A549 (cell line): ENCODE measurements around the gene INPP5A.

ENCODE experiments used
- BHLHE40 ChIP-seq: IDR thresholded peaks from 2 replicates; pipeline ENCODE4 v1.6.1; 2012; ENCODE audit warnings: low read depth, low read length, inconsistent platforms
- CEBPB ChIP-seq, 2 experiments: fragments of >200 bp in 1 of 2; sonication (Bioruptor Twin) in 1 of 2; formaldehyde crosslinking in 1 of 2; IDR thresholded peaks; 2 replicates each; pipeline ENCODE4 v1.6.1; 2012 to 2016
- GATA3 ChIP-seq: IDR thresholded peaks from 2 replicates; pipeline ENCODE4 v1.6.1; 2012; ENCODE audit warnings: borderline replicate concordance
- POLR2A ChIP-seq: IDR thresholded peaks from 2 replicates; pipeline ENCODE4 v1.6.1; 2012; ENCODE audit warnings: mild to moderate bottlenecking, low read length
- RAD21 ChIP-seq, 2 experiments: fragments of >200 bp in 1 of 2; sonication (Bioruptor Twin) in 1 of 2; formaldehyde crosslinking in 1 of 2; IDR thresholded peaks in 1 of 2; conservative IDR thresholded peaks in 1 of 2; 2 replicates in 1 of 2; 3 replicates in 1 of 2; pipeline ENCODE4 v1.6.1; 2012 to 2018; ENCODE audit warnings: inconsistent platforms in 1 of 2
- RNF2 ChIP-seq: fragments of 200-600 bp; sonication (generic); IDR thresholded peaks from 2 replicates; pipeline ENCODE4 v1.6.1; 2016; ENCODE audit warnings: low read depth, mild to moderate bottlenecking, antibody characterized with exemption, moderate library complexity, borderline replicate concordance
- TF ChIP-seq, protein P1 (sequence below): fragments of >200 bp; sonication (Bioruptor Twin); formaldehyde crosslinking; IDR thresholded peaks from 3 replicates; pipeline ENCODE4 v1.5.1; 2016
- TF ChIP-seq, protein P2 (sequence below): fragments of 250-450 bp; sonication (Bioruptor Pico); IDR thresholded peaks from 2 replicates; pipeline ENCODE4 v1.5.0; 2021; ENCODE audit warnings: mild to moderate bottlenecking, moderate library complexity, borderline replicate concordance
- TF ChIP-seq, protein P3 (sequence below): fragments of >200 bp; sonication (Bioruptor Twin); formaldehyde crosslinking; IDR thresholded peaks from 3 replicates; pipeline ENCODE4 v1.6.1; 2016

DNA sequence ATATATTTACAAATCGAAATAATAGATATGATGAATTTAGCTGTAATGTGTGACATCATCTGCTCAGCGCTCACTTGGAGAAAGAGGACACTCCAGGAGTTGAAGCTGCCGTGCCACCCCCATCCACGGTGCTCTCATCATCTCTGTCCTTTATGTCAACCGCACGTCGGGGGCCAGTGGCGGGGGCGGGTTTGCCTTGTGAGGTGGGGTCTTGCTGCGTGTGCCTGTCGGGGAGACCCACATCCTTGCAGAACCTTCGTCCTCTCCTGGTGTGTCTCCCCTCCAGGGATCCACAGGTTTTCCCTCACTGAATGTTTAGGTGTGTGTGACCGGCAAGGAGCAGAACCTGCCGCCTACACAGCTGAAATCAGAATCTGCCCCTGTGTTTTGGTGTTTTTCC is 71.6 kb downstream of the INPP5A start:
- no peak for TF ChIP-seq RNF2
- TF ChIP-seq, protein P1, sequence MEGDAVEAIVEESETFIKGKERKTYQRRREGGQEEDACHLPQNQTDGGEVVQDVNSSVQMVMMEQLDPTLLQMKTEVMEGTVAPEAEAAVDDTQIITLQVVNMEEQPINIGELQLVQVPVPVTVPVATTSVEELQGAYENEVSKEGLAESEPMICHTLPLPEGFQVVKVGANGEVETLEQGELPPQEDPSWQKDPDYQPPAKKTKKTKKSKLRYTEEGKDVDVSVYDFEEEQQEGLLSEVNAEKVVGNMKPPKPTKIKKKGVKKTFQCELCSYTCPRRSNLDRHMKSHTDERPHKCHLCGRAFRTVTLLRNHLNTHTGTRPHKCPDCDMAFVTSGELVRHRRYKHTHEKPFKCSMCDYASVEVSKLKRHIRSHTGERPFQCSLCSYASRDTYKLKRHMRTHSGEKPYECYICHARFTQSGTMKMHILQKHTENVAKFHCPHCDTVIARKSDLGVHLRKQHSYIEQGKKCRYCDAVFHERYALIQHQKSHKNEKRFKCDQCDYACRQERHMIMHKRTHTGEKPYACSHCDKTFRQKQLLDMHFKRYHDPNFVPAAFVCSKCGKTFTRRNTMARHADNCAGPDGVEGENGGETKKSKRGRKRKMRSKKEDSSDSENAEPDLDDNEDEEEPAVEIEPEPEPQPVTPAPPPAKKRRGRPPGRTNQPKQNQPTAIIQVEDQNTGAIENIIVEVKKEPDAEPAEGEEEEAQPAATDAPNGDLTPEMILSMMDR = no peak
- TF ChIP-seq, protein P2, sequence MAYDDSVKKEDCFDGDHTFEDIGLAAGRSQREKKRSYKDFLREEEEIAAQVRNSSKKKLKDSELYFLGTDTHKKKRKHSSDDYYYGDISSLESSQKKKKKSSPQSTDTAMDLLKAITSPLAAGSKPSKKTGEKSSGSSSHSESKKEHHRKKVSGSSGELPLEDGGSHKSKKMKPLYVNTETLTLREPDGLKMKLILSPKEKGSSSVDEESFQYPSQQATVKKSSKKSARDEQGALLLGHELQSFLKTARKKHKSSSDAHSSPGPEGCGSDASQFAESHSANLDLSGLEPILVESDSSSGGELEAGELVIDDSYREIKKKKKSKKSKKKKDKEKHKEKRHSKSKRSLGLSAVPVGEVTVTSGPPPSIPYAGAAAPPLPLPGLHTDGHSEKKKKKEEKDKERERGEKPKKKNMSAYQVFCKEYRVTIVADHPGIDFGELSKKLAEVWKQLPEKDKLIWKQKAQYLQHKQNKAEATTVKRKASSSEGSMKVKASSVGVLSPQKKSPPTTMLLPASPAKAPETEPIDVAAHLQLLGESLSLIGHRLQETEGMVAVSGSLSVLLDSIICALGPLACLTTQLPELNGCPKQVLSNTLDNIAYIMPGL (CRISPR knock-in tag) = no peak
- no peak for TF ChIP-seq BHLHE40
- TF ChIP-seq, protein P3, sequence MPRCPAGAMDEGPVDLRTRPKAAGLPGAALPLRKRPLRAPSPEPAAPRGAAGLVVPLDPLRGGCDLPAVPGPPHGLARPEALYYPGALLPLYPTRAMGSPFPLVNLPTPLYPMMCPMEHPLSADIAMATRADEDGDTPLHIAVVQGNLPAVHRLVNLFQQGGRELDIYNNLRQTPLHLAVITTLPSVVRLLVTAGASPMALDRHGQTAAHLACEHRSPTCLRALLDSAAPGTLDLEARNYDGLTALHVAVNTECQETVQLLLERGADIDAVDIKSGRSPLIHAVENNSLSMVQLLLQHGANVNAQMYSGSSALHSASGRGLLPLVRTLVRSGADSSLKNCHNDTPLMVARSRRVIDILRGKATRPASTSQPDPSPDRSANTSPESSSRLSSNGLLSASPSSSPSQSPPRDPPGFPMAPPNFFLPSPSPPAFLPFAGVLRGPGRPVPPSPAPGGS = no peak
- no peak for TF ChIP-seq POLR2A
- no peak for TF ChIP-seq RAD21 (conservative IDR thresholded peaks at IDR 0.05 in 1 of 2, IDR thresholded peaks at IDR 0.05 in 1 of 2)
- TF ChIP-seq CEBPB (IDR thresholded peaks at IDR 0.05) = no peak
- TF ChIP-seq GATA3 = no peak
